Mucosa of descending colon (tissue), 3 donors: Measurements from ENCODE around the gene L2HGDH. TPM values are rescaled to one million over a fixed set of nuclear protein-coding genes. Genes with fewer than 3 reads are reported as not detected.

ENCODE experiments used
- ATAC-seq: fragments of 200-7000 bp; cut with Tn5 transposase; one replicate; pipeline ENCODE4 v1.9.1; 2020; ENCODE audit warnings: mild to moderate bottlenecking, moderate library complexity
- DNase-seq, 3 donors: peaks; one replicate each; pipeline ENCODE4 v3.0.0-alpha.2; 2020
- H3K36me3 ChIP-seq: fragments of 200-600 bp; one replicate; pipeline ENCODE4 v1.8.0; 2021; ENCODE audit warnings: low read depth, mild to moderate bottlenecking
- H3K4me1 ChIP-seq: fragments of 200-600 bp; one replicate; pipeline ENCODE4 v1.8.0; 2021; ENCODE audit warnings: low read depth, mild to moderate bottlenecking
- H3K4me3 ChIP-seq: fragments of 200-600 bp; one replicate; pipeline ENCODE4 v1.8.0; 2021; ENCODE audit warnings: mild to moderate bottlenecking
- H3K9me3 ChIP-seq: fragments of 200-600 bp; one replicate; pipeline ENCODE4 v1.8.0; 2021; ENCODE audit warnings: mild to moderate bottlenecking
- CTCF ChIP-seq: fragments of 200-600 bp; IDR thresholded peaks from one replicate; pipeline ENCODE4 v1.8.0; 2022; ENCODE audit warnings: antibody characterized with exemption, mild to moderate bottlenecking
- intact Hi-C, 2 donors: fragments of 100-400 bp; cut with DNase I in 1 of 2; cut with micrococcal nuclease in 1 of 2; formaldehyde crosslinking; loops; one replicate each; pipeline versions ENCODE4 v1.11.0 to v1.11.1; 2022; cut with DNase I, micrococcal nuclease
- total RNA-seq, 3 donors: library from RNA; stranded (reverse); fragmentation: NEBNext Ultra II Directional in 2 of 3; extraction: Animal tissue kit (Norgen Biotek cat#: 25700) in 2 of 3; gene quantifications; one replicate each; pipeline versions ENCODE4 v1.2.1 to v1.2.4, GENCODE V29; 2021 to 2023
- donor health status: DM: no; HTN: no; CAD: no; lungs with moderate emphysema.
- donor health status: DM: no; HTN: no; CAD: no.
- donor health status: DM: no; HTN: yes; CAD: no.

Gene L2HGDH
- total RNA-seq, 3 donors from 2014 or later: 7.2 to 11.2 (median 9.8) TPM

- no peak for ATAC-seq
- DNase-seq: no peak
Observed at GRCh38 chr14:50288146-50288545, 23.9 kb downstream of the L2HGDH start.

GRCh38 chr14:50285861-50286260, 26.2 kb downstream of the L2HGDH start:
- DNase-seq (no peak), ATAC-seq (no peak)
- Histone ChIP-seq H3K4me1 (no peaks in the 10 kb centered on the region), H3K4me3 (no peak overlapping the region), H3K36me3 (no peaks in the 10 kb centered on the region), H3K9me3 (no peaks in the 10 kb centered on the region)
- intact Hi-C loops: no loop called here
- no peak for TF ChIP-seq CTCF

More at GRCh38 chr14:50288146-50288545, 23.9 kb downstream of the L2HGDH start:
- Histone ChIP-seq H3K9me3 (no peaks in the 10 kb centered on the region), H3K4me1 (no peaks in the 10 kb centered on the region), H3K4me3 (no peak overlapping the region), H3K36me3 (no peaks in the 10 kb centered on the region)
- intact Hi-C loops: no loop called here
- no peak for TF ChIP-seq CTCF

GRCh38 chr14:50272498-50272897, 39.5 kb downstream of the L2HGDH start:
- no peak overlapping the region for H3K4me3 ChIP-seq
- no peak for DNase-seq
- no peaks in the 10 kb centered on the region for H3K36me3 ChIP-seq
- H3K9me3 ChIP-seq: no peaks in the 10 kb centered on the region
- H3K4me1 ChIP-seq: no peaks in the 10 kb centered on the region
- ATAC-seq: no peak
- no peak for TF ChIP-seq CTCF
- intact Hi-C loops: no loop called here

GRCh38 chr14:50270932-50271331, 41.1 kb downstream of the L2HGDH start:
- no peaks in the 10 kb centered on the region for H3K9me3 ChIP-seq
- intact Hi-C loops: no loop called here
- ATAC-seq: no peak
- H3K4me1 ChIP-seq: no peaks in the 10 kb centered on the region
- H3K36me3 ChIP-seq: no peaks in the 10 kb centered on the region
- DNase-seq: no peak
- TF ChIP-seq CTCF: no peak
- no peak overlapping the region for H3K4me3 ChIP-seq

GRCh38 chr14:50265029-50265428, 47.0 kb downstream of the L2HGDH start:
- Histone ChIP-seq H3K4me1 (no peaks in the 10 kb centered on the region), H3K36me3 (no peaks in the 10 kb centered on the region), H3K9me3 (no peaks in the 10 kb centered on the region), H3K4me3 (no peak overlapping the region)
- intact Hi-C loops: no loop called here
- DNase-seq (no peak), ATAC-seq (no peak)
- no peak for TF ChIP-seq CTCF

- TF ChIP-seq CTCF: no peak
- ATAC-seq (no peak), DNase-seq (no peak)
- Histone ChIP-seq H3K36me3 (no peaks in the 10 kb centered on the region), H3K4me3 (no peak overlapping the region), H3K4me1 (no peaks in the 10 kb centered on the region), H3K9me3 (no peaks in the 10 kb centered on the region)
- intact Hi-C loops: no loop called here
Observed at GRCh38 chr14:50263321-50263720, 48.7 kb downstream of the L2HGDH start.
